ENCODE results near the gene SLC35G2. TPM values are rescaled to one million over a fixed set of nuclear protein-coding genes. Genes with fewer than 3 reads are reported as not detected.

The SLC35G2 gene
- polyA plus RNA-seq, 1 donor (not counting 4 experiments of a cell fraction or from before 2014, with no cell fraction given), result 1.9 TPM

DNA sequence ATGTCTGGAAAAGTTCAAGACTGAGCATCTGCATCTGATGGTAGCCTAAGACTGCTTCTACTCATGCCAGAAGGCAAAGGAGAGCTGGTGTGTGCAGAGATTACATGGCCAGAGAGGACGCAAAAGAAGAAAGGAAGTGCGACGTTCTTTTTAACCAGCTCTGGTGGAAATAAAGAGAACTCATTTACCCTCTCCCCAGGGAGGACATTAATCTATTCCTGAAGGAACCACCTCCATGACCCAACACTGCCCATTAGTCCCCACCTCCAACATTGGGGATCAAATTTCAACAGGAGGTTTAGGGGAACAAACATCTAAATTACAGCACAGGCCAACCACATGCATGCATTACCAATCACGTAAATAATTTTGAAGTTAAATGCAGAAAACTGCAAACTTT is 41.6 kb downstream of the SLC35G2 start:
- no peak overlapping the region for H3K9ac ChIP-seq (ENCODE audit: control insufficient read depth, extremely low read depth, insufficient read depth, low read length)
- peaks cover 22% of the 10 kb centered on the region for H3K79me2 ChIP-seq (ENCODE audit: control insufficient read depth, insufficient read depth, low read length)
- TF ChIP-seq, protein P1, sequence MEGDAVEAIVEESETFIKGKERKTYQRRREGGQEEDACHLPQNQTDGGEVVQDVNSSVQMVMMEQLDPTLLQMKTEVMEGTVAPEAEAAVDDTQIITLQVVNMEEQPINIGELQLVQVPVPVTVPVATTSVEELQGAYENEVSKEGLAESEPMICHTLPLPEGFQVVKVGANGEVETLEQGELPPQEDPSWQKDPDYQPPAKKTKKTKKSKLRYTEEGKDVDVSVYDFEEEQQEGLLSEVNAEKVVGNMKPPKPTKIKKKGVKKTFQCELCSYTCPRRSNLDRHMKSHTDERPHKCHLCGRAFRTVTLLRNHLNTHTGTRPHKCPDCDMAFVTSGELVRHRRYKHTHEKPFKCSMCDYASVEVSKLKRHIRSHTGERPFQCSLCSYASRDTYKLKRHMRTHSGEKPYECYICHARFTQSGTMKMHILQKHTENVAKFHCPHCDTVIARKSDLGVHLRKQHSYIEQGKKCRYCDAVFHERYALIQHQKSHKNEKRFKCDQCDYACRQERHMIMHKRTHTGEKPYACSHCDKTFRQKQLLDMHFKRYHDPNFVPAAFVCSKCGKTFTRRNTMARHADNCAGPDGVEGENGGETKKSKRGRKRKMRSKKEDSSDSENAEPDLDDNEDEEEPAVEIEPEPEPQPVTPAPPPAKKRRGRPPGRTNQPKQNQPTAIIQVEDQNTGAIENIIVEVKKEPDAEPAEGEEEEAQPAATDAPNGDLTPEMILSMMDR (optimal IDR thresholded peaks at IDR 0.05 in 1 of 3, IDR thresholded peaks at IDR 0.05 in 1 of 3, conservative IDR thresholded peaks at IDR 0.05 in 1 of 3; ENCODE audit: extremely low read depth in 1 of 3, insufficient read depth in 2 of 3, low read length in 3 of 3), result no peak
- no peak for TF ChIP-seq EZH2 (IDR thresholded peaks at IDR 0.05; ENCODE audit: low read length)
- no peak for DNase-seq (ENCODE audit: low read depth, low spot score)
- H2AFZ ChIP-seq (ENCODE audit: control insufficient read depth, low read length), result no peak overlapping the region
- no peak for FAIRE-seq
- H3K4me1 ChIP-seq (ENCODE audit: control insufficient read depth, extremely low read depth, insufficient read depth, low read length), result peaks cover 6% of the 10 kb centered on the region
- H3K9me3 ChIP-seq (ENCODE audit: control insufficient read depth, low read depth, low read length), result no peaks in the 10 kb centered on the region
- H3K36me3 ChIP-seq (ENCODE audit: control insufficient read depth in 2 of 2, extremely low read depth in 1 of 2, insufficient read depth in 2 of 2, low read length in 2 of 2), result no peaks in the 10 kb centered on the region
- no peaks in the 10 kb centered on the region for H3K9me1 ChIP-seq (ENCODE audit: control insufficient read depth, extremely low read depth, insufficient read depth, low read length)
- H3K4me2 ChIP-seq (ENCODE audit: control insufficient read depth, extremely low read depth, insufficient read depth, low read depth, low read length), result peak overlapping the region; percentile 20
- H3K4me3 ChIP-seq (ENCODE audit: control insufficient read depth in 2 of 3, extremely low read depth in 1 of 3, insufficient read depth in 2 of 3, low read depth in 1 of 3, low read length in 3 of 3), result no peak overlapping the region
- H3K27me3 ChIP-seq (ENCODE audit: control insufficient read depth, extremely low read depth, insufficient read depth, low read length), result no peaks in the 10 kb centered on the region
- no peaks in the 10 kb centered on the region for H4K20me1 ChIP-seq (ENCODE audit: control insufficient read depth, extremely low read depth, insufficient read depth, low read length)
- no peak overlapping the region for H3K27ac ChIP-seq (ENCODE audit: control insufficient read depth, insufficient read depth, low read length)
- dilution Hi-C loops (cut with MboI; ENCODE audit: extremely low pct_ligation_motif_present, low sequenced_read_pairs), result no loop called here

DNA sequence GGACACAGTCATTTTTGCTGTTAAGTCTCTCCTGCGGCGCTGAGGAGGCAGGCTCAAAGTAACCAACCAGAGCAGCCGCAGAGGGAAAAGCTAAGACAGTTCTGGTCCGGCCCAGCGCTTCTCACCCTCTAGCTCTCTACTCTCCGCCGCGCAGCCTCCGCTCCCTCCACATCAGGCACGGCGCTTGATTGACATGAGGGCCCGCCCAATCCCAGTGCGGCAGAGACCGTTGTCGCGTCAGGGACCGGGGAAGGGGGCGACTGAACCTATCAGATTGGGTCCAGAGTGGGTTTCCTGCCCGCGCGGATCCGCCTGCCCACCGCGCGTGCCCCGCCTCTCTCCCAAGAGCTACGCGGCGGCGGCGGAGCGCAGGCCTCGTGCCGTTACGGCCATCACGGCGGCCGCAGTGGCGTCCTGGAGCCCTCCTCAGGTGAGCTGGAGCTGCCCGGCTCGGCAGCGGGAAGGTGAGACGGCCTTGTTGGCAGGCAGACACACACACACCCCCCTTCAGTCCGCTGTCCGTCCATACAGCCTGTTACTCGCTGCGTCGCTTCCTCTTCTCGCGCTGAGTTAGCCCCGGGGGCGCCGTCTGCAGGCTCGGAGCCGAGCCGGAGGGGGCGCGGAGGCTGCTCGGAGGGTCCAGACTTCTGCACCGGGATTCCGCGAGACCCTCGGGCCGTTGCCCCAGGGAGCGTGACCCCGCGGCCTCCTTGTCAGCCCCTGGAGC is 43.1 kb downstream of the SLC35G2 start, which contains the start of gene NCK1:
TSS of gene NCK1 (plus strand) at position 319 of the 727 bp plus-strand sequence. CDS start 65,794 bp downstream, outside the sequence.
- DNase-seq (ENCODE audit: low read depth, low spot score), result peak; percentile 57
- Histone ChIP-seq H3K79me2 (ENCODE audit: control insufficient read depth, insufficient read depth, low read length) (peaks cover 37% of the 10 kb centered on the region), H3K4me1 (ENCODE audit: control insufficient read depth, extremely low read depth, insufficient read depth, low read length) (peaks cover 6% of the 10 kb centered on the region)

More for the DNA sequence above, 43.1 kb downstream of the SLC35G2 start, which contains the start of gene NCK1:
- no peak for FAIRE-seq
- TF ChIP-seq, protein P1 (optimal IDR thresholded peaks at IDR 0.05 in 1 of 3, IDR thresholded peaks at IDR 0.05 in 1 of 3, conservative IDR thresholded peaks at IDR 0.05 in 1 of 3; ENCODE audit: extremely low read depth in 1 of 3, insufficient read depth in 2 of 3, low read length in 3 of 3), result peak in 2 of 3 experiments; percentile 9 to 32
- no peak for TF ChIP-seq EZH2 (IDR thresholded peaks at IDR 0.05; ENCODE audit: low read length)
- Histone ChIP-seq H3K9ac (ENCODE audit: control insufficient read depth, extremely low read depth, insufficient read depth, low read length) (peak within 1 kb of the TSS; percentile 88), H3K27me3 (ENCODE audit: control insufficient read depth, extremely low read depth, insufficient read depth, low read length) (no peaks in the 10 kb centered on the region), H3K4me3 (ENCODE audit: control insufficient read depth in 2 of 3, extremely low read depth in 1 of 3, insufficient read depth in 2 of 3, low read depth in 1 of 3, low read length in 3 of 3) (peak within 1 kb of the TSS; percentile 75 to 85 (median 84)), H3K36me3 (ENCODE audit: control insufficient read depth in 2 of 2, extremely low read depth in 1 of 2, insufficient read depth in 2 of 2, low read length in 2 of 2) (no peaks in the 10 kb centered on the region), H3K9me3 (ENCODE audit: control insufficient read depth, low read depth, low read length) (no peaks in the 10 kb centered on the region), H2AFZ (ENCODE audit: control insufficient read depth, low read length) (peak within 1 kb of the TSS; percentile 96), H3K27ac (ENCODE audit: control insufficient read depth, insufficient read depth, low read length) (peak within 1 kb of the TSS; percentile 80), H3K4me2 (ENCODE audit: control insufficient read depth, extremely low read depth, insufficient read depth, low read depth, low read length) (peak within 1 kb of the TSS; percentile 82), H3K9me1 (ENCODE audit: control insufficient read depth, extremely low read depth, insufficient read depth, low read length) (no peaks in the 10 kb centered on the region), H4K20me1 (ENCODE audit: control insufficient read depth, extremely low read depth, insufficient read depth, low read length) (no peaks in the 10 kb centered on the region)
- dilution Hi-C loops (cut with MboI; ENCODE audit: extremely low pct_ligation_motif_present, low sequenced_read_pairs), result no loop called here
